HepG2 (cell line): ENCODE data around the gene PLD1. TPM values are rescaled to one million over a fixed set of nuclear protein-coding genes. Genes with fewer than 3 reads are reported as not detected.

Experiments used
- ATAC-seq: fragments of 200-7000 bp; cut with Tn5 transposase; 3 replicates; pipeline ENCODE4 v1.9.1; 2020; ENCODE audit warnings: mild to moderate bottlenecking, moderate library complexity
- BruUV-seq: library from RNA; stranded (reverse); fragments of 400-500 nt; replicated peaks from 2 replicates; lab custom pipeline; 2021; lab: Mats Ljungman, UMichigan
- CTCF ChIA-PET: fragments of 300-600 bp; formaldehyde crosslinking; extraction: SDS; loops from one replicate; lab custom pipeline; 2021; ENCODE audit warnings: low total read pairs, inconsistent platforms, low intra/inter-chr PET ratio; lab: Yijun Ruan, JAX
- POLR2A ChIA-PET: fragments of 350-600 bp; sonication (Branson Sonifier 250); formaldehyde crosslinking; loops from one replicate; lab custom pipeline; 2020; ENCODE audit warnings: antibody characterized with exemption, inconsistent platforms; lab: Yijun Ruan, JAX
- DNase-seq: peaks from one replicate; pipeline ENCODE4 v3.0.0-alpha.2; 2015; ENCODE audit warnings: low spot score
- FAIRE-seq: peaks from 3 replicates; lab custom pipeline; 2011; peaks lifted over from hg19 to GRCh38; lab: Jason Lieb, UNC
- H2AFZ ChIP-seq: one replicate; pipeline ENCODE4 v1.6.1; 2011; ENCODE audit warnings: low read length, inconsistent platforms
- H3K27ac ChIP-seq: fragments of 300-600 bp; 3 replicates; pipeline ENCODE4 v1.8.0; 2011; ENCODE audit warnings: mixed run types, mild to moderate bottlenecking, mixed read lengths, low read length, inconsistent platforms; ENCODE audit not compliant: insufficient read depth; ENCODE audit errors: extremely low read length
- H3K27me3 ChIP-seq, 2 experiments: fragments of 200-600 bp in 1 of 2; 2 replicates in 1 of 2; 3 replicates in 1 of 2; pipeline versions ENCODE4 v1.6.0 to v1.8.0; 2011; ENCODE audit warnings: low read length in 2 of 2, mild to moderate bottlenecking in 2 of 2, moderate library complexity in 2 of 2, inconsistent platforms in 1 of 2; ENCODE audit not compliant: insufficient read depth in 2 of 2, control insufficient read depth in 1 of 2
- H3K36me3 ChIP-seq, 2 experiments: fragments of 200-600 bp in 1 of 2; replicated peaks in 1 of 2; 2 replicates in 1 of 2; 3 replicates in 1 of 2; pipeline versions ENCODE4 v1.5.1 to v1.8.0; 2011; ENCODE audit warnings: low read length in 2 of 2, inconsistent platforms in 1 of 2; ENCODE audit not compliant: insufficient read depth in 2 of 2, control insufficient read depth in 1 of 2
- H3K4me1 ChIP-seq: 2 replicates; pipeline ENCODE4 v1.5.1; 2012; ENCODE audit warnings: low read length, inconsistent platforms; ENCODE audit not compliant: insufficient read depth
- H3K4me2 ChIP-seq: 2 replicates; pipeline ENCODE4 v1.6.0; 2011; ENCODE audit warnings: low read depth, low read length, inconsistent platforms
- H3K4me3 ChIP-seq, 3 experiments: fragments of 200-600 bp in 1 of 3; sonication (generic), shearing (Covaris generic) in 1 of 3; replicated peaks in 1 of 3; 2 replicates each; pipeline ENCODE4 v1.5.1; 2011 to 2016; ENCODE audit warnings: low read length in 3 of 3, inconsistent platforms in 2 of 3, low read depth in 2 of 3, mild to moderate bottlenecking in 2 of 3, control low read depth in 1 of 3, mixed read lengths in 1 of 3; ENCODE audit not compliant: insufficient read depth in 1 of 3
- H3K79me2 ChIP-seq: one replicate; pipeline ENCODE4 v1.6.1; 2011; ENCODE audit warnings: low read length, inconsistent platforms; ENCODE audit not compliant: insufficient read depth
- H3K9ac ChIP-seq: 2 replicates; pipeline ENCODE4 v1.6.0; 2011; ENCODE audit warnings: mild to moderate bottlenecking, low read depth, low read length, inconsistent platforms; ENCODE audit not compliant: insufficient read depth
- H3K9me3 ChIP-seq: 2 replicates; pipeline ENCODE4 v1.5.1; 2012; ENCODE audit warnings: mild to moderate bottlenecking, low read length
- H4K20me1 ChIP-seq: 2 replicates; pipeline ENCODE4 v1.6.0; 2011; ENCODE audit warnings: inconsistent platforms, mild to moderate bottlenecking, low read length, moderate library complexity; ENCODE audit not compliant: insufficient read depth
- KLF12 ChIP-seq: sonication (generic); formaldehyde crosslinking; IDR thresholded peaks from 2 replicates; pipeline ENCODE4 v1.4.0; 2020; ENCODE audit warnings: missing genetic modification reagents, borderline replicate concordance
- RAD21 ChIP-seq: fragments of 450-650 bp; formaldehyde crosslinking; IDR thresholded peaks from 2 replicates; pipeline ENCODE4 v1.5.0; 2020; ENCODE audit warnings: mild to moderate bottlenecking
- SMC3 ChIP-seq: IDR thresholded peaks from 2 replicates; pipeline ENCODE4 v1.6.1; 2011; ENCODE audit warnings: low read length, improper control_type of control experiment
- STAG1 ChIP-seq: sonication (generic); formaldehyde crosslinking; IDR thresholded peaks from 2 replicates; pipeline ENCODE4 v1.4.0; 2020; ENCODE audit warnings: missing genetic modification reagents
- WGBS: methylation state at CpG from one replicate; pipeline ENCODE4 v1.1.6; 2017; ENCODE audit warnings: low lambda C conversion rate; 5-methylcytosine and 5-hydroxymethylcytosine counted together
- in situ Hi-C: cut with HindIII; loops from 2 replicates; pipeline ENCODE4 v1.10.0; 2017; ENCODE audit warnings: low pct_unique_long_range_greater_than_20kb; ENCODE audit not compliant: extremely low pct_ligation_motif_present
- intact Hi-C: fragments of 100-400 bp; cut with micrococcal nuclease; formaldehyde crosslinking; loops from one replicate; pipeline ENCODE4 v1.10.0; 2022; ENCODE audit not compliant: unreplicated experiment
- polyA plus RNA-seq, 8 experiments: library from polyadenylated mRNA; depleted of rRNA in 3 of 8; stranded (reverse) in 7 of 8; unstranded in 1 of 8; fragments of >200 nt; fragmentation: Illumina TruSeq in 4 of 8; extraction: Trizol in 4 of 8; gene quantifications; 2 replicates each; pipeline versions ENCODE4 v1.2.1 to v1.2.3, GENCODE V29; 2011 to 2016; ENCODE audit warnings: low read depth in 4 of 8, missing spikeins in 1 of 8, mixed read lengths in 1 of 8; ENCODE audit not compliant: insufficient read depth in 1 of 8
- total RNA-seq, 5 experiments: library from RNA; depleted of rRNA; stranded (reverse); fragments of >200 nt; fragmentation: Illumina TruSeq; extraction: Trizol; gene quantifications; 2 replicates each; pipeline ENCODE4 v1.2.3, GENCODE V29; 2016; ENCODE audit warnings: low read depth in 1 of 5
- TF ChIP-seq, protein P1 (sequence below): sonication (generic); formaldehyde crosslinking; IDR thresholded peaks from 2 replicates; pipeline ENCODE4 v1.5.0; 2020; ENCODE audit warnings: missing genetic modification reagents
- TF ChIP-seq, protein P2 (sequence below): sonication (generic); formaldehyde crosslinking; IDR thresholded peaks from 2 replicates; pipeline ENCODE4 v1.5.0; 2020; ENCODE audit warnings: mild to moderate bottlenecking, missing genetic modification reagents, moderate library complexity

Gene PLD1
- total and polyA plus RNA-seq, 2 of the 13 experiments (the other 11 are each of a cell fraction or from before 2014, with no cell fraction given), result 27.1 to 59.4 TPM

DNA sequence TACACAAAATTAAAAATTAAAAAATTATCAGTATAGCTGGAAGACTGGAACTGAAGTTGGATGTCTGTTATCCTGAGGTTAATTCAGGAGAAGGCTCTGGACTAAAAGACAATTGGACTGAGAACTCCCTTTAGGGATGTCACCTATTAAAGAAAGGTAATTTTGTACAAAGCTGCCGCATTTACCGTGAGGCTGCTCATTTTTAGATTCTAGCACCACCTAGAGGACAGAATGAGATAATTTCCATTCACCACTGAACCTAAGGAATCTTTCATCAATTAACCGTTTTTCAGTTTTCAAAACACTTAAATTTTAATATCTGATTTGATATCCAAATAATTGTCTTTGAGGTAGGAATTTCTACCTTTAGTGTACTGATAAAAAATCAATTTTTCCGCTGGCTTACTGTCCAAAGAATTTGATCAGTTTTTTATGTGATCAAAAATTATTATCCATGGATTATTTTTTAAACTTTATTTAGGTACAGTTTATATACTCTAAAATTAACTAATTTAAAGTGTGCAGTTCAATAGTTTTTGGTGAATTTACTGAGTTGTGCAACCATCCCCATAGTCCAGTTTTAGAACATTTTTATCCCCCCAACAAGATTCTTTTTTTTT, 243.4 kb downstream of the PLD1 start:
- no peak overlapping the region for H3K27ac ChIP-seq
- no peaks in the 10 kb centered on the region for H3K27me3 ChIP-seq
- no peaks in the 10 kb centered on the region for H4K20me1 ChIP-seq
- in situ Hi-C loops (loop anchor here (5.0 kb wide), 2 partner anchors 380 to 605 kb away; no protein-coding TSS in a partner anchor), intact Hi-C loops (loop anchor here (1.0 to 2.0 kb wide), 3 partner anchors 380 to 606 kb away; no protein-coding TSS in a partner anchor)
- H3K36me3 ChIP-seq, result no peaks in the 10 kb centered on the region
- DNase-seq (peak; percentile 41), ATAC-seq (peak; percentile 53; the same call in 2 of the 3 replicates), FAIRE-seq (peak; percentile 81)
- no peaks in the 10 kb centered on the region for H3K9me3 ChIP-seq
- H3K4me1 ChIP-seq, result peaks cover 15% of the 10 kb centered on the region
- POLR2A ChIA-PET, result interaction anchor here (1.2 kb wide), 1 partner anchor 605 kb away, joined by 3 read pairs; no protein-coding TSS in a partner anchor
- H3K4me3 ChIP-seq, result no peak overlapping the region
- no peak overlapping the region for H3K4me2 ChIP-seq
- CTCF ChIA-PET, result interaction anchor here (1.8 to 2.9 kb wide), 3 partner anchors 379 to 605 kb away, joined by 6 to 33 read pairs (median 19); no protein-coding TSS in a partner anchor
- 0% methylated on average over 4 of the region's 4 CpGs for WGBS
- no peak overlapping the region for H3K9ac ChIP-seq
- no peak overlapping the region for H2AFZ ChIP-seq
- TF ChIP-seq, protein P1, sequence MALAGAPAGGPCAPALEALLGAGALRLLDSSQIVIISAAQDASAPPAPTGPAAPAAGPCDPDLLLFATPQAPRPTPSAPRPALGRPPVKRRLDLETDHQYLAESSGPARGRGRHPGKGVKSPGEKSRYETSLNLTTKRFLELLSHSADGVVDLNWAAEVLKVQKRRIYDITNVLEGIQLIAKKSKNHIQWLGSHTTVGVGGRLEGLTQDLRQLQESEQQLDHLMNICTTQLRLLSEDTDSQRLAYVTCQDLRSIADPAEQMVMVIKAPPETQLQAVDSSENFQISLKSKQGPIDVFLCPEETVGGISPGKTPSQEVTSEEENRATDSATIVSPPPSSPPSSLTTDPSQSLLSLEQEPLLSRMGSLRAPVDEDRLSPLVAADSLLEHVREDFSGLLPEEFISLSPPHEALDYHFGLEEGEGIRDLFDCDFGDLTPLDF, result no peak
- peak; percentile 92 for TF ChIP-seq STAG1 (CRISPR knock-in tag)
- TF ChIP-seq, protein P2, sequence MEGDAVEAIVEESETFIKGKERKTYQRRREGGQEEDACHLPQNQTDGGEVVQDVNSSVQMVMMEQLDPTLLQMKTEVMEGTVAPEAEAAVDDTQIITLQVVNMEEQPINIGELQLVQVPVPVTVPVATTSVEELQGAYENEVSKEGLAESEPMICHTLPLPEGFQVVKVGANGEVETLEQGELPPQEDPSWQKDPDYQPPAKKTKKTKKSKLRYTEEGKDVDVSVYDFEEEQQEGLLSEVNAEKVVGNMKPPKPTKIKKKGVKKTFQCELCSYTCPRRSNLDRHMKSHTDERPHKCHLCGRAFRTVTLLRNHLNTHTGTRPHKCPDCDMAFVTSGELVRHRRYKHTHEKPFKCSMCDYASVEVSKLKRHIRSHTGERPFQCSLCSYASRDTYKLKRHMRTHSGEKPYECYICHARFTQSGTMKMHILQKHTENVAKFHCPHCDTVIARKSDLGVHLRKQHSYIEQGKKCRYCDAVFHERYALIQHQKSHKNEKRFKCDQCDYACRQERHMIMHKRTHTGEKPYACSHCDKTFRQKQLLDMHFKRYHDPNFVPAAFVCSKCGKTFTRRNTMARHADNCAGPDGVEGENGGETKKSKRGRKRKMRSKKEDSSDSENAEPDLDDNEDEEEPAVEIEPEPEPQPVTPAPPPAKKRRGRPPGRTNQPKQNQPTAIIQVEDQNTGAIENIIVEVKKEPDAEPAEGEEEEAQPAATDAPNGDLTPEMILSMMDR (CRISPR knock-in tag), result peak; percentile 75
- TF ChIP-seq KLF12, result no peak
- TF ChIP-seq SMC3, result peak; percentile 73
- peak; percentile 68 for TF ChIP-seq RAD21 (CRISPR knock-in tag)
- BruUV-seq, result no TSS peak
- H3K79me2 ChIP-seq, result no peaks in the 10 kb centered on the region
